PC-3 (cell line): Measurements from ENCODE around the gene ACOXL.

Experiments
- EZH2 ChIP-seq: fragments of 300-600 bp; sonication (generic); IDR thresholded peaks from one replicate; pipeline ENCODE4 v1.6.1; 2017; ENCODE audit warnings: antibody characterized with exemption, mild to moderate bottlenecking, low read length; ENCODE audit not compliant: unreplicated experiment
- TF ChIP-seq, protein P1 (sequence below): fragments of 300-600 bp; sonication (generic); conservative IDR thresholded peaks from 2 replicates; pipeline ENCODE4 v1.5.1; 2017; ENCODE audit warnings: antibody characterized with exemption, low read depth, mild to moderate bottlenecking, low read length

- TF ChIP-seq, protein P1, sequence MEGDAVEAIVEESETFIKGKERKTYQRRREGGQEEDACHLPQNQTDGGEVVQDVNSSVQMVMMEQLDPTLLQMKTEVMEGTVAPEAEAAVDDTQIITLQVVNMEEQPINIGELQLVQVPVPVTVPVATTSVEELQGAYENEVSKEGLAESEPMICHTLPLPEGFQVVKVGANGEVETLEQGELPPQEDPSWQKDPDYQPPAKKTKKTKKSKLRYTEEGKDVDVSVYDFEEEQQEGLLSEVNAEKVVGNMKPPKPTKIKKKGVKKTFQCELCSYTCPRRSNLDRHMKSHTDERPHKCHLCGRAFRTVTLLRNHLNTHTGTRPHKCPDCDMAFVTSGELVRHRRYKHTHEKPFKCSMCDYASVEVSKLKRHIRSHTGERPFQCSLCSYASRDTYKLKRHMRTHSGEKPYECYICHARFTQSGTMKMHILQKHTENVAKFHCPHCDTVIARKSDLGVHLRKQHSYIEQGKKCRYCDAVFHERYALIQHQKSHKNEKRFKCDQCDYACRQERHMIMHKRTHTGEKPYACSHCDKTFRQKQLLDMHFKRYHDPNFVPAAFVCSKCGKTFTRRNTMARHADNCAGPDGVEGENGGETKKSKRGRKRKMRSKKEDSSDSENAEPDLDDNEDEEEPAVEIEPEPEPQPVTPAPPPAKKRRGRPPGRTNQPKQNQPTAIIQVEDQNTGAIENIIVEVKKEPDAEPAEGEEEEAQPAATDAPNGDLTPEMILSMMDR: no peak
- TF ChIP-seq EZH2: no peak
These were observed 208.1 kb downstream of the ACOXL start for GRCh38 chr2:110940376-110940910.
